NT2/D1 (cell line): ENCODE data around the gene MYBPH.

Source experiments
- SUZ12 ChIP-seq: IDR thresholded peaks from 2 replicates; pipeline ENCODE4 v1.6.1; 2011; ENCODE audit not compliant: insufficient read length, insufficient read depth; ENCODE audit errors: extremely low read depth
- YY1 ChIP-seq: IDR thresholded peaks from 2 replicates; pipeline ENCODE4 v1.6.1; 2011; ENCODE audit not compliant: insufficient read length, insufficient read depth
- ZNF274 ChIP-seq: IDR thresholded peaks from 2 replicates; pipeline ENCODE4 v1.6.1; 2011; ENCODE audit warnings: mild to moderate bottlenecking, low read depth, low read length

GRCh38 chr1:203185061-203185461 is 9.4 kb upstream of the MYBPH start:
- TF ChIP-seq ZNF274, result no peak
- TF ChIP-seq YY1, result no peak
- no peak for TF ChIP-seq SUZ12
